Medulla oblongata (tissue), 1 donor: ENCODE data around the gene ZNF326.
"Not testable (repeated sequence)": the region's sequence is repeated elsewhere in the genome, so short reads cannot be mapped to it uniquely, and the experiment has no call there.

Source experiments
- DNase-seq: peaks from one replicate; pipeline ENCODE4 v3.0.0-alpha.2; 2015; ENCODE audit errors: extremely low spot score

The ZNF326 gene

GRCh38 chr1:89966656-89967055 is 28.3 kb upstream of the ZNF326 start:
- no peak for DNase-seq

GRCh38 chr1:89971600-89971999 is 23.3 kb upstream of the ZNF326 start:
- no peak for DNase-seq

- DNase-seq = no peak
Observed at GRCh38 chr1:89972024-89972423, 22.9 kb upstream of the ZNF326 start.

- no peak for DNase-seq
Observed at GRCh38 chr1:89973471-89974127, 21.3 kb upstream of the ZNF326 start.

- DNase-seq = no peak
Observed at GRCh38 chr1:89974256-89974655, 20.7 kb upstream of the ZNF326 start.

GRCh38 chr1:89974696-89975470 is 20.0 kb upstream of the ZNF326 start:
- no peak for DNase-seq

- no peak for DNase-seq
Observed at GRCh38 chr1:89975540-89976125, 19.3 kb upstream of the ZNF326 start.

- DNase-seq = no peak
Observed at GRCh38 chr1:89978755-89979154, 16.2 kb upstream of the ZNF326 start.

GRCh38 chr1:89980605-89981004 is 14.3 kb upstream of the ZNF326 start:
- DNase-seq = no peak

- DNase-seq = not testable (repeated sequence)
Observed at GRCh38 chr1:89982846-89983245, 12.1 kb upstream of the ZNF326 start.

GRCh38 chr1:89984564-89985116 is 10.3 kb upstream of the ZNF326 start:
- DNase-seq = not testable (repeated sequence)

- no peak for DNase-seq
Observed at GRCh38 chr1:89986020-89986419, 8.9 kb upstream of the ZNF326 start.

GRCh38 chr1:89987159-89987819 is 7.6 kb upstream of the ZNF326 start:
- DNase-seq = peak; percentile 94

- no peak for DNase-seq
Observed at GRCh38 chr1:89989099-89989498, 5.8 kb upstream of the ZNF326 start.

- DNase-seq = no peak
Observed at GRCh38 chr1:89989799-89990198, 5.1 kb upstream of the ZNF326 start.

GRCh38 chr1:89990976-89991831 is 3.7 kb upstream of the ZNF326 start:
- DNase-seq = no peak

GRCh38 chr1:89993541-89993940 is 1.4 kb upstream of the ZNF326 start:
- DNase-seq = no peak

GRCh38 chr1:89994231-89994804 is 592 bp upstream of the ZNF326 start:
- no peak for DNase-seq

- no peak for DNase-seq
Observed at GRCh38 chr1:89995598-89996449, 914 bp downstream of the ZNF326 start.
